Activated CD8-positive, alpha-beta memory T cell treated with anti-CD3 and anti-CD28 coated beads for 1 hour (primary cell): Measurements from ENCODE around the gene ZNF215.
"Not testable (repeated sequence)": the region's sequence is repeated elsewhere in the genome, so short reads cannot be mapped to it uniquely, and the experiment has no call there.

ENCODE experiments used
- DNase-seq, 2 donors: peaks; one replicate each; pipeline ENCODE4 v3.0.0-alpha.2; 2020; ENCODE audit warnings: low read depth in 1 of 2; ENCODE audit errors: extremely low read depth in 1 of 2

The ZNF215 gene

DNA sequence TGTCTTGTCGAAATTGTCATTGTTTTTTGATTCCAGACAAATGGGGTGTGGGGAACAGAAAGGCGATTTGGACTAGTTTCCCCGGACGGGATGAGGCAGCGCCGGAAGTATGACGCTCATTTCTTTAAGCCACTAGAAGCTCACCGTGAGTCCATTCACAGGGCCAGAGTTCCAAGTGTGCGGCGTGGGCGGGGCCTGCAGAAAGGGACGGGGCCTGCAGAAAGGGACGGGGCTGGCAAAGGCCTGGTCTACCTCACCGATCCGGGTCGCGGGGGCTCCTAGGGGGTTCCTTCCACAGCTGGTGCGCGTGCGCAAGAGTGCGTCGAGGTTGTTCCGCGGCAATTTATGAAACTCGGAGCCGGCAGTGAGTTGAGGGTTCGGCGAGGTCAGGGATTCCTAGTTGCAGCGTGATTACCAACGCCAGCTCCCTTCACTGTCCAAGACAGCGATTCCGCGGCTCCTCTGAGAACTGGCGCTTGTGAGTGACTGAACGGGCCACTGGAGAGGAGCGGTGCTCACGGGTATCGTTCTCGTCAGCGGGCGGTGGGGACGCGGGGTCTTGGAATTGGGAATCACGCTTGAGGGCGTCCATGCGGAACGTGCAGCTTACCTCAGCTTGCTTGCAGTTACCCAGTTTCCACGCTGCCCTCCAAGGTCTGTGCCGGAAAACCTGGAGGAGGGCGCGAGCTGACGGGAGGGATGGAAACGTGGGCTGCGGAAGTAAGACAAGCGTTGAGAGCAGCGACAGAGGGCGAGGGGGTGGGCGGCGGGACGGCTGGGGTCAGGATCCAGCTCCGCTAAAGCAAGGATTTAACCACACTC is at the start of gene ZNF215:
ZNF215 (plus strand) TSS at position 219 of the 822 bp plus-strand sequence. CDS start 5,847 bp downstream, outside the sequence.
- no peak for DNase-seq

DNA sequence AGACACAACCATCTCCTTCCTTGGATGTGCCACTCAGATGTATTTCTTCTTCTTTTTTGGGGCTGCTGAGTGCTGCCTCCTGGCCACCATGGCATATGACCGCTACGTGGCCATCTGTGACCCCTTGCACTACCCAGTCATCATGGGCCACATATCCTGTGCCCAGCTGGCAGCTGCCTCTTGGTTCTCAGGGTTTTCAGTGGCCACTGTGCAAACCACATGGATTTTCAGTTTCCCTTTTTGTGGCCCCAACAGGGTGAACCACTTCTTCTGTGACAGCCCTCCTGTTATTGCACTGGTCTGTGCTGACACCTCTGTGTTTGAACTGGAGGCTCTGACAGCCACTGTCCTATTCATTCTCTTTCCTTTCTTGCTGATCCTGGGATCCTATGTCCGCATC is 49.3 kb upstream of the ZNF215 start:
- no peak for DNase-seq

DNA sequence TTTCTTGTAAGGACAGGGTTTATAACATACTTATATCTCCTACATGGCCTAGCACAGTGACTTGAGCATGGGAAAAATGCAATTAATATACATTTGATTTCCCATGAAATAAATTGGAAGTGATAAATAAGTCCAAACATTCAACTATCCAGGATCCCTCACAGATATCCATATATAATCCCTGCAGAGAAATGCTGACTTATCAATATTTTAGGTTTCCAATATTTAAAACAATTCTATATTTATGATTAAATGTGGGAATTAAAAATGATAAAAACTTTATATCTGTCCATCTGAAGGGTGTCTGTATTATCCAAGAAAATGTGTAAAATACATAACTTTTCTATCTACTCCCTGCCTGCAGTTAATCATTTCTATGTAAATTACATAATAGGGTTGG is 43.5 kb upstream of the ZNF215 start:
- no peak for DNase-seq

DNA sequence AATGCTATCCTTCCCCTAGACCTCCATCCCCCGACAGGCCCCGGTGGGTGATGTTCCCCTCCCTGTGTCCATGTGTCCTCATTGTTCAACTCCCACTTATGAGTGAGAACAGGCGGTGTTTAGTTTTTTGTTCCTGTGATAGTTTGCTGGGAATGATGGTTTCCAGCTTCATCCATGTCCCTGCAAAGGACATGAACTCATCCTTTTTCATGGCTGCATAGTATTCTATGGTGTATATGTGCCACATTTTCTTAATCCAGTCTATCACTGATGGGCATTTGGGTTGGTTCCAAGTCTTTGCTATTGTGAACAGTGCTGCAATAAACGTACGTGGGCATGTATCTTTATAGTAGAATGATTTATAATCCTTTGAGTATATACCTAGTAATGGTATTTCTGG is 38.5 kb upstream of the ZNF215 start:
- DNase-seq, result not testable (repeated sequence)

DNA sequence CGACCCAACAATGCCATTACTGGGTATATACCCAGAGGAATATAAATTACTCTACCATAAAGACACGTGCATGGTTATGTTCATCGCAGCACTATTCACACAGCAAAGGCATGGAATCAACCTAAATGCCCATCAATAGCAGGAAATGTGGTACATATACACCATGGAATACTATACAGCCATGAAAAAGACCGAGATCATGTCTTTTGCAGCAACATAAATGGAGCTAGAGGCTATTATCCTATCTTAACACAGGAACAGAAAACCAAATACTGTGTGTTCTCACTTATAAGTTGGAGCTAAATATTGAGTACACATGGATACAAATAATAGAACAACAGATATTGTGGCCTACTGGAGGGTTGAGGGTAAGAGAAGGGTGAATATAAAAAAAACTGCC is 37.4 kb upstream of the ZNF215 start:
- DNase-seq, result no peak

DNA sequence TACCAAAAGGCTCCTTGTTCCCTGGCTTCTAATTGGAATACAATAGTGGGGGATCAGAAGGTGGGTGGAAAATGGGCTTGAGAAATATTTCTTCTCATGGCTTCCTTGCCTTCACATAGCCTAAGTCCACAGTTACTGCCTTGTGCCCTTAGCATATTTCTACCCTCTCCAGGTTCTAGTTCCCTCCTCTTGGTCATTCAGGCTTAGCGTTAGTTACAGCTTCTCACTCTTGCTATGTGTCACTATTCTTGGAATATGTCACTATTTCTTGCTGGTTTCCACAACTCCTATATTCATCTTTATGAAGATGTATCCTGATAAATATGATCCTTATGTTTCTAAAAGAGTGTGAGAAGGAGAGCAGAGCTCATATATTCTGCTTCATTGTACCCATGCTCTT is 36.4 kb upstream of the ZNF215 start:
- no peak for DNase-seq

DNA sequence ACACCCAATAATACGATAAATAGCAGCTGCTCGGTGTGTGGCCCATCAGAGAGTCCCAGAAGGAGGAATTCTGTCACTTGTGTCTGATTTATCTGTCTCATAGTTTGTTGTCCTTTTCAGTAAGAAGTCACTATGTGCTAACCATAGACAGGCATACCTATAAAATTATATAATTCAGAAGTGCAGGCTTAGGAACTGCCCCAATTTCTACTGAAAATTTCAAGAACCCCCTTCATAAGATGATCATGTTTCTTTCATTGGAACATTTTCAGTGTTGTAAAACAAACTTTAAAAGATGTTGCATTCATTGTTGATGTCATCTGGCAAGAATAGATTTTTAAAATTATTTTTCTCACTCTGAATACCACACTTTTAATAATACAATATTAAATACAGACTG is 33.8 kb upstream of the ZNF215 start, which contains the start of gene OR2D2:
OR2D2 (minus strand) TSS at position 101 of the 400 bp plus-strand sequence; CDS start at position 101, 0 bp downstream.
- no peak for DNase-seq

DNA sequence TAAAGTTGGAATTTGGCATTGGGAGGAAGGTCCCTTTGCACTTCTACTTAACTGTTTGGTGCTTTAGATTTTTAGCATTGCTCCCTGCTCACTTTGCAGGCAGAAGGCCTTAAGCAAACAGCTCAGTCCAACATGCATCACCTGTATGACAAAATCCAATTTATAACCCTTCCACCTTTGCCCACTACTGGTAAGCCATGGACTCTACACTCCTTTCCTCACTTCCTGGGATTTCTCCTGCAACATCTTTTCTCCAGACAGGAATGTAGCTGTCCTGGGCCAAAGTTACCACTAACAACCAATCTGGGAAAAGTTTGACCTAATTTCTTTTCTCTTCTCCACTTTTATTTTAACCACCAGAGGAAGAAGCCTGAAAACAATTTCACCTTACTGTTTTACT is 32.1 kb upstream of the ZNF215 start:
- DNase-seq, result no peak

DNA sequence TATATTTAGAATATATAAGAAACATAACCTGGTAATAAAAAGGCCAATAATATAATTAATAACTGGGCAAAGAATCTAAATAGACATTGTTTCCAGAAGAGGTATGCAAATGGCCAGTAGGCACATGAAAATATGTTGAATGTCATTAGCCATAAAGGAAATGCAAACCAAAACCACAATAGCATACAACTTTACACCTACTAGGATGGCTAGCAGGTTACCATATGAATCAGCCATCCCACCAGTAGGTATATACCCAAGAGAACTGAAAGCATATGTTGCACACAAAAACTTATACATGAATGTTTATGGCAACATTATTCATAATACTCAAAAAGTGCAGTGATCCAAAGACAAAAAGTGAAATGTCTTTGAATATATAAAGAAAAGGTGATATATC is 31.2 kb upstream of the ZNF215 start:
- DNase-seq, result no peak

DNA sequence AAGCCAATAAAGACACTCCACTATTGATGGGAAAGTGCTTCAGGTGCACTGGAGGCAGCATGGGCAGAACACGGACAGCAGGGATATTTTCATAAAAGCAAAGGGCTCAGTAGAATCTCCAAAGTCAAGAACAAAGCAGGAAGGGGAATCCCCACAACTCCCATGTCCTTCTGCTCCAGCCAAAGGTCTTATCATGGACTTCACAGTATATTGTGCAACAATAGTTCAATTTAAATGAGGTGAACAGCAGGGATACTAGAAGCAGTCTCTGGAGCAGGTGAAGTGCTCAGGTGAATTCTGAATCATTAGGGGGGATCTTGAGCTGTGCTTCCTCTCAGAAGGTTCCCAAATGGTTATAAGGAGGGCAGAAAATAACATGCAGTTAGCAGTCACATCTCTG is 27.3 kb upstream of the ZNF215 start:
- DNase-seq, result no peak

DNA sequence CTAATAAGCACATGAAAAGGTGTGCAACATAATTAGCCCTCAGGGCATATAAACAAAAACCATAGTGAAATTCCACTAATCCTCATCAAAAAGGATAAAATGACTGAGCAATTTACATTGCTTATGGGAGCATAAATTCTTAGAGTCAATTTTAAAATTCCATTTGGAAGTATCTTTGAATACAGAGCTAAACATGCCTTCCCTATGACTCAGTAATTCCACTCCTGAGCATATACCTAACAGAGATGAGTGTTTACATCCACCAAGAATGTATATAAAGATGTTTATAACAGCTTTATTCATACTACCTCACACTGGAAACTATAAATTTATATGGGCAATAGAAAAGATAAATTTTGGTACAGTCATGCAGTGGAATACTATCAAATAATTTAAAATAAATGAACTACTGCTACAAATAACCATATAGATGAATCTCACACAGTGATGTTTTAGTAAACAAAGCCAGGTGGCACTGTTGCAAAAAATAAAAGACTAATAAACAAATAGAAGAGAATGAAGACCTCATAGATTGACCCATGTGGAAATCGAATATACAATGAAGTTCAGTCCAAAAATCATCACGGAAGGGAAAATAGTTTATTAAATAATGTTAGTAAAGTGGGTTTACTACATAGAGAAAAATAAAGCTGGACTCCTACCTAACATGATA is 25.8 kb upstream of the ZNF215 start:
- no peak for DNase-seq

DNA sequence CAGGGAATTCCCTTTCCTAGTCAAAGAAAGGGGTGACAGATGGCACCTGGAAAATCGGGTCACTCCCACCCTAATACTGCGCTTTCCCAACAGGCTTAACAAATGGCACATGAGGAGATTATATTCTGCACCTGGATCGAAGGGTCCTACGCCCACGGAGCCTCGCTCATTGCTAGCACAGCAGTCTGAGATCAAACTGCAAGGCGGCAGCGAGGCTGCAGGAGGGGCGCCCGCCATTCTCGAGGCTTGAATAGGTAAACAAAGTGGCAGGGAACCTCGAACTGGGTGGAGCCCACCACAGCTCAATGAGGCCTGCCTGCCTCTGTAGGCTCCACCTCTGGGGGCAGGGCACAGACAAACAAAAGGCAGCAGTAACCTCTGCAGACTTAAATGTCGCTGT is 21.4 kb upstream of the ZNF215 start:
- not testable (repeated sequence) for DNase-seq

DNA sequence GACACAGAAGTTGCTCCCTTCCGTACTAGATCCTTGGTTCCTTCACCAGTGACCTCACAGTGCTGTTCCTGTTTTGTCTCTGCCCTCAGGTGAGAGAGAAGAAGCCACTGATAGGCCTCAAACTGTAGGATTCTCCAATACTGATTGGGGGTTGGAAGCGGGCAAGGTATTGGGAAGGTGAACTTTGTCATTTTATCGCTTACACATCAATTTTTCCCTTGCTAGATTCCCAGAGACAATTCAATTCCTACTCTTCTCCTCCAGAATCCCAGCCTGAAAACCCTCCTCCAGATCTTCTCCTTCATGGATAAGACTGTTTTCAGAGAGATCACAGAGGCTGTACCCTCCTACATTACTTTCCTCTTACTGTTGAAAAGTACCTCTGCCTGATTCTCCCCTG is 14.8 kb upstream of the ZNF215 start:
- DNase-seq, result no peak

DNA sequence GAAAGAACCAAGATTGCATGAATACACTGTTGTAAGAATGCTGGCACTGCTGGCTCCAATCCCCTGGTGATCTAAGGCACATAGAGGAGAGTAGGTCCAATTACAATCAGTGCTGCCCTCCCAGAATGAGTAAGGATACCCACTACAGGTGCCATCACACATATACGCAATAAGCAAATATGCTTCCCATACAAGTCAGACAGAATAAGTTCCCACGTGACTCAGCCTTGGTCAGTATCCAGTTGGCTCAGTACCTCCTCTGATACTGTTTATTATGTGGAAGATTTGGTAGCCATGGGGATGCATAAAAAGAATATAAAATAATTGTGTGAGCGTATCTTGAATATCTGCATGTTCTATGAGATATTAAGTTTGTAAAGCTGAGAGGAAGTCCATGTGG is 14.3 kb upstream of the ZNF215 start:
- DNase-seq, result no peak

DNA sequence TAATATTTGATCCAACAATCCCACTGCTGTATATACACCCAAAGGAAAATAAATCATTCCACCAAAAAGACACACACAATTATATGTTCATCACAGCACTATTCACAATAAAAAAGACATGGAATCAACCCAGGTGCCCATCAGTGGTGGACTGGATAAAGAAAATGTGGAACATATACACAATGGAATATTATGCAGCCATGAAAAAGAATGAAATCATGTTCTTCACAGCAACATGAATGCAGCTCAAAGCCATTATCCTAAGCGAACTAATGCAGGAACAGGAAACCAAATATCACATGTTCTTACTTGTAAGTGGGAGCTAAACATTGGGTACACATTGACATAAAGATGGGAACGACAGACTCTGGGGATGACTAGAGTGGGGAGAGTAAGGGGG is 6.5 kb upstream of the ZNF215 start:
- DNase-seq, result no peak

DNA sequence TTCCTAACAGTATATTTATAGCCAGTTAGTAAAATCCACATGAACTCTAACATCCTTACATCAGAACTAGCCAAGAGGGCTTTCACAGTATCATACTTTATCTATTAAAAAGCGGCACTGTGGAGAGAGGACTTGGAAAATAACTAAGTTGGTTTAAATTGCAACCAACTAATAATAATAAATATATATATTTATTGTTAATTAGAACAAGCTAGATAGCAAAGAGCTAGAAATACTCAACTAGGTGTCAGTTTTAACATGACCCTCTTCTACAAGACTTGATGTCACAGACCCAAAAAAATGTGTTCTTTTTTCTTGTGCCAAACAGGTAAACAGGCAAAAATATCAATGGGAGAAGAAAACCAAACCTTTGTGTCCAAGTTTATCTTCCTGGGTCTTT is 5.5 kb upstream of the ZNF215 start, which contains the start of gene OR2D3:
OR2D3 (plus strand) TSS at position 301 of the 400 bp plus-strand sequence; CDS start at position 301, 0 bp downstream.
- DNase-seq, result no peak

DNA sequence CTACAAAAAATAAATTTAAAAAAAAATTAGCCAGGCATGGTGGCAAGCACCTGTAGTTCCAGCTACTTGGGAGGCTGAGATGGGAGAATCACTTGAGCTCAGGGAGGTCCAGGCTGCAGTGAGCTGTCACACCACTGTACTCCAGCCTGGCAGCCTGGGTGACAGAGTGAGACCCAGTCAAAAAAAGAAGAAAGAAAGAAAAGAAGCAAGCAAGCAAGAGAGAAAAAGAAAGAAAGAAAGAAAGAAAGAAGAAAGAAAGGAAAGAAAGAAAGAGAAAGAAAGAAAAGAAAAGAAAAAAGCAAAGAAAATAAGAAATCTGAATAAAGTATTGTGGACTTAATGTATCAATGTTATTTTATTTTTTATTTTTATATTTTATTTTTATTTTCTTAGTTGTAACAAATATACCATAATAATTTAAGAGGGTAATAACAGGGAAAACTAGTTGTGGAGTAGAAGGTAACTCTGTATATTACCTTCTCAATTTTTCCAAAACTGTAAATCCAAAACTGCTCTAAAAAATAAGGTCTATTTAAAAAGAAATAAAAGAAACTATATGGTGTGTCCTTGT is 1.1 kb upstream of the ZNF215 start:
- no peak for DNase-seq

DNA sequence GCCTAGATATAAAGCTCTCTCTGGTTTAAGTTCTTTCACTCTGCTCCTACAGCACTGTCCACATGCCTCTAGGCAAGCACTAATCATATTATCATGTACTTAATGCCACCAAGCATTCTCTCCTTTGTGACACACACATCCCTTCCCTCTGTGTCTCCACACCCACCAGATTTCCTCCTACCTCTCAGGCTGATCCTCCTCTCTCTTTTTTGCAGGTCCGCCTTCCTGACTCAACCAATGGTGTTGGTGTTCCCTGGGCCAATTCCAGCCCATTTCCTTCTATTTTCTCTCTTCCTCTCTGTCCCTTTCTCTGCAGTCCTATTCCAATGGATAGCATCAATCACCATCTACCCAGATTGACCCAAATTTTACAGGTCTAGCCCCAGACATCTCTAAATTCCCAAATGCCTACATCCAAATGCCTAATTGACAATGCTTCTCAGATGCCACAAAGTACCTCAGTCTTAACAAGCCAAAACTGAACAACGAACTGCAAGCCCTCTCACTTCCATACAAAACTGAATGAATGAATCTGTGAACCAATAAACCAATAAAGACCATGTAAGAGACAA is 504 bp upstream of the ZNF215 start:
- DNase-seq, result no peak

DNA sequence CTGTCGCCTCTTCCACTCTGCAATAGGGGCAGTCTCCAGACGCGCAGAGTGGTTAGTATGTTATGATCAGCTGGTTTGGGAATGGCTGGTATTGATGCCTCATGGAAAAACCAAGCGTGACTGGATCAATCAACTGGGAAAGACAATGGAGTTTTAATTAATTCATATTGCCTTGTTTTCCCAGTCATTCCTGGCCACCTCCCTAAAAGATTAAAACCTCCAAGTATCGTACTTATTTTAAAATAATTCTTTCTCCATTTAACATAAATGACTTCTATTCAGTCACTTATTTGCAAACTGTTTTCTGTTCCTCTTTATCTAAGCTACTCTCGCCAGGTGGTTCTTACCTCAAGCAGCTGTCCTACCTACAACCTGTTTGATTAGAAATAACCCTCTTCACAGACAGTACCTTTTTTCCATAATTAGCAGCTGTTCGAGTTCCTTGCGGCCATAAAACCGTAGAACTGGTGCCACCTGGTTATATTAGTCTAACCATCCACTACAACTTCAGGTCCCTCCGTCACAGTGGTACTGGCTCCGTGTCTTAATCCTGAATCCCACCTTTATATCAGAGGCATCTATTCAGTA is 898 bp downstream of the ZNF215 start:
- no peak for DNase-seq

DNA sequence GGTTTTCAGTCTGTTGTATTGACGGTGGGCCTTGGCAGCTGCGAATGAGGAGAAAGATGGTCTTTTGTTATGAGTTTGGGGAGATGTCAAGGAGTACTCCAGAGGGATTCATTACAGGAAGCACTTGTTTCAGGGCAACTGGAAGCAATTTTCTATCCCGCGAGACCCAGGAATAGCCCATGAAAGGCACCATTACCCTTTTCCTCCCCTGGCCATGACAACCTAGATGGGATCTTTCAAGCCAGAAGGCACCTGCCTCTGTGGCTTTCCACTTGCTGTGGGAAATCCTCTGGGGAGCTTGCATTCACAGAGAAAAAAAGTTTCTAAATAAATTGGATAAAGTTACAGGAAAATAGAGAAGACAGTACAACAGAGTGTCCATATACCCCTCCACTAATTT is 2.7 kb downstream of the ZNF215 start:
- no peak for DNase-seq

DNA sequence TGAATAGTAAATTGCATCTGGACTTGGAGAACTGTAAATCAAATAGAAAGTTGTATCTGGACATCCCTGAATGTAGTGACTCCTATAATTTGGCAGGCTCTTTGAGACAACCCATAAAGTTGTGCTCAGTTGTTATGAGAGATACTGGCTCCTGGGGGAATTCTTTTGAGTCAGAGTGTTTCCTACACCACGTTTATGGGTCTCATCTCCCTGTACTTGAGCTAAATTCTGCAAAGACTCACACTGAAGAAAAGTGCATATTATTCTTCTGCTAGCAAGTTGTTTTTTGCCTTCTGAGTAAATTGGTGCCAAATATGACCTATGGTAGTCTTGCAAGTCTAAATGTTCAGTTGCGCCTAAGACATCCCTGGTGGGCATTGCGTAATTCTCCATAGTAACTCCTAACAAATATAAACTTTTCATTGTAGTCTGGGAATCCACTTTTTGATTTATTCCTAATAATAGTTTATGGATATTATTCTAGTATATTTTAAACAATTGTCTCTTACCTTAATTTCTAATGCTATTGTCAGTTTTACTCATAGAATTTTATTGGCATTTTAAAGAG is 5.0 kb downstream of the ZNF215 start:
- no peak for DNase-seq
